ENCODE data around the gene DENND1B. TPM values are rescaled to one million over a fixed set of nuclear protein-coding genes. Genes with fewer than 3 reads are reported as not detected.

DENND1B gene
- total and polyA plus RNA-seq, 12 donors = 1.7 to 14.3 (median 6.5) TPM

DNA sequence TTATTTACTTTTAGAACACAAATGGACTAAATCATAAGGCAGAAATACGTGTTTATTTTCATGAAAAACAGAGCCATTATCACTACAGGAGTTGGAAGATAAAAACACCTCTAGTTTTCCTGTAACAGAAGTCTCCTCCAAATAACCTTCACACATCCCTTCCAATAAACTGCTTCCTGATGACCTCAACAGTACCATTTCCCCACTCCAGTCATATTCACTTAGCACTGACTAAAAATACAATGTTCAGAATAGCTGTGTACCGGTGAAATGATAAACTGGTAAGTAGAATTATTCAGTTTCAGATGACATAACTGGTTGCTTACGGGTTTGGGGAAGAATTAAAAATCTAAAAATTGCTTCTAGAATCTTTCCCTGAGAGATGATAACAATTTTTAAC is 137.9 kb downstream of the DENND1B start:
- WGBS, 4 donors = 69 to 81% (median 73%) methylated on average over 3 of the region's 3 CpGs
- Histone ChIP-seq H3K4me1 (replicated peaks in 1 of 2) (peaks cover 0 to 4% of the 10 kb centered on the region in 2 donors), H3K27me3 (no peaks in the 10 kb centered on the region), H3K27ac (no peak overlapping the region), H3K36me3 (replicated peaks in 1 of 2) (no peaks in the 10 kb centered on the region), H3K4me3 (no peak overlapping the region), H3K9me3 (replicated peaks in 1 of 3) (no peaks in the 10 kb centered on the region)
- DNase-seq = no peak
- intact Hi-C loops (cut with DNase I) = loop anchor here in 1 of 2 donors (10.0 kb wide), 1 partner anchor 287 kb away; no protein-coding TSS in a partner anchor
- TF ChIP-seq, protein P1, sequence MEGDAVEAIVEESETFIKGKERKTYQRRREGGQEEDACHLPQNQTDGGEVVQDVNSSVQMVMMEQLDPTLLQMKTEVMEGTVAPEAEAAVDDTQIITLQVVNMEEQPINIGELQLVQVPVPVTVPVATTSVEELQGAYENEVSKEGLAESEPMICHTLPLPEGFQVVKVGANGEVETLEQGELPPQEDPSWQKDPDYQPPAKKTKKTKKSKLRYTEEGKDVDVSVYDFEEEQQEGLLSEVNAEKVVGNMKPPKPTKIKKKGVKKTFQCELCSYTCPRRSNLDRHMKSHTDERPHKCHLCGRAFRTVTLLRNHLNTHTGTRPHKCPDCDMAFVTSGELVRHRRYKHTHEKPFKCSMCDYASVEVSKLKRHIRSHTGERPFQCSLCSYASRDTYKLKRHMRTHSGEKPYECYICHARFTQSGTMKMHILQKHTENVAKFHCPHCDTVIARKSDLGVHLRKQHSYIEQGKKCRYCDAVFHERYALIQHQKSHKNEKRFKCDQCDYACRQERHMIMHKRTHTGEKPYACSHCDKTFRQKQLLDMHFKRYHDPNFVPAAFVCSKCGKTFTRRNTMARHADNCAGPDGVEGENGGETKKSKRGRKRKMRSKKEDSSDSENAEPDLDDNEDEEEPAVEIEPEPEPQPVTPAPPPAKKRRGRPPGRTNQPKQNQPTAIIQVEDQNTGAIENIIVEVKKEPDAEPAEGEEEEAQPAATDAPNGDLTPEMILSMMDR (IDR thresholded peaks at IDR 0.05) = no peak
- TF ChIP-seq POLR2A (IDR thresholded peaks at IDR 0.05) = no peak

DNA sequence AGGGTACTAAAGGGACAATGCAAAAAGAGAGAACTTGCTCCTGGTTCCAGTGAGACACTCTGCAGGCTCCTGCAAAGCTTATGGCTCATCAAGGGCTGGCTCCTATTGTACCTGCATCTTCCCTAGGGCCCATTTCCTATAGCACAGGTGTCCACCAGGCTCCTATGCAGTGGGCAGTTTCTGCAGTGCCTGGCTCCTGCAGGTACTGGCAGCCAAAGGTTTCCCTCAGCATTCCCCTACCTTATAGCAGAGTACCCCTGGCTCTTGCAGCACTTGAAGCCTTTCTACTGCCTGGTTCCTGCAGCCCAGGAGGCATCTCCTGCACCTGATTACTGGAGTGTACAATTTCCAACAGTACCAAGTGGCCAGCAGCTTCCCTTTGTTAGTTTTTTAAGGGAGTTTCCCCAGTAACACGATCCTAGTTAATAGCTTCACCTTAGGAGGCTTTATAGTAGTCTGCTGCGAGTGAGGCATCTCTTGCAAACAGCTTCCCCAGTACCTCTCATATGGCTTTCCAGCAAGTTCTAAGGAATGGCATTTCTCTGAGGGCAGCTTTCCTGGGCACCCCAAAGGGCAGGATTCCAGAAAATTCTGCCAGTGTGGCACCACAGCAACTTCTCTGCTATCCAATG is 141.7 kb downstream of the DENND1B start:
- Histone ChIP-seq H3K4me1 (replicated peaks in 1 of 2) (peaks cover 0 to 4% of the 10 kb centered on the region in 2 donors), H3K36me3 (replicated peaks in 1 of 2) (no peaks in the 10 kb centered on the region), H3K9me3 (replicated peaks in 1 of 3) (no peaks in the 10 kb centered on the region), H3K4me3 (no peak overlapping the region), H3K27me3 (no peaks in the 10 kb centered on the region), H3K27ac (no peak overlapping the region)
- WGBS, 4 donors = 83 to 94% (median 86%) methylated on average over 2 of the region's 2 CpGs
- intact Hi-C loops (cut with DNase I) = loop anchor here in 1 of 2 donors (10.0 kb wide), 1 partner anchor 291 kb away; no protein-coding TSS in a partner anchor
- no peak for DNase-seq
- no peak for TF ChIP-seq POLR2A (IDR thresholded peaks at IDR 0.05)
- TF ChIP-seq, protein P1 (IDR thresholded peaks at IDR 0.05) = no peak

DNA sequence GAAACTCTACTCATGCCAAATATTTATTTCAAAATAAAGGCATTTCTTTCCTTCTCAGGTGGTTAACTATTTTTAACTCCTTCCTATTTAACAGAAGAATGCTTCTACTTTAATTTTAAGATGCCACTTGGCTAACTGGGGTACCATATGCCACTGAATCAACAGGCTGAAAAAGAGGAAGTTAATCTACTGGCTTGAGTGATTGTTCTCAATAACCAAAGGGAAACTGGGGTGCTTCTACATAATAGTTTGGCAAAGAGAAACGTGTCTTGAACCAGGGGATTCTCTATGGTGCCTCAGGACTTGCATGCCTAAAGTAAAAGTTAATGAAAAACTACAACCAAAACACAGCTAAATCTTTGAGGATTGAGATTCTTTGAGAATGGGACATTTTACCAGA is 142.6 kb downstream of the DENND1B start:
- 74 to 86% (median 81%) methylated on average over 1 of the region's 1 CpG for WGBS, 4 donors
- intact Hi-C loops (cut with DNase I) = loop anchor here in 1 of 2 donors (10.0 kb wide), 1 partner anchor 292 kb away; no protein-coding TSS in a partner anchor
- TF ChIP-seq, protein P1 (IDR thresholded peaks at IDR 0.05) = no peak
- no peak for TF ChIP-seq POLR2A (IDR thresholded peaks at IDR 0.05)

DNA sequence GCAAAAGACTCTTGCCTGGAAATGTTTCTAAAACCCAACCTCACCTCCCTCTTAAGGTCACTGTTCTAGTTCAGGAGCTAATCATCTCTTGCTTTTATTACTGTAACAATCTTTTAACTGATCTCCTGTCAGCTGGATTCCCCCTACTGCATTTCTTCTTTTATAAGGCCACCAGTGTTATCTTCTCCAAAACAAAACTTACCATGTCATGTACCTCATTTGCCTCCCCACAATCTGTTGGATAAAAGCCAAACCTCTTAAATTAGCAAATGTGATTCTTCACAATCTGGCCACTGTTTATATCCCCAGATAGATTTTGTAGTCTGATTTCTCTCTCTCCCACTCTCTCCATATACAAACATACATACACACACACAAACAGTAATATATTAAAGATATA is 143.3 kb downstream of the DENND1B start:
- DNase-seq = no peak
- Histone ChIP-seq H3K27ac (no peak overlapping the region), H3K36me3 (replicated peaks in 1 of 2) (no peaks in the 10 kb centered on the region), H3K9me3 (replicated peaks in 1 of 3) (no peaks in the 10 kb centered on the region), H3K4me3 (no peak overlapping the region), H3K4me1 (replicated peaks in 1 of 2) (no peaks in the 10 kb centered on the region), H3K27me3 (no peaks in the 10 kb centered on the region)
- intact Hi-C loops (cut with DNase I) = loop anchor here in 1 of 2 donors (10.0 kb wide), 1 partner anchor 293 kb away; no protein-coding TSS in a partner anchor
- TF ChIP-seq POLR2A (IDR thresholded peaks at IDR 0.05) = no peak
- TF ChIP-seq, protein P1 (IDR thresholded peaks at IDR 0.05) = no peak

More for the DNA sequence above, 142.6 kb downstream of the DENND1B start:
- peaks cover 0 to 4% of the 10 kb centered on the region in 2 donors for H3K4me1 ChIP-seq (replicated peaks in 1 of 2)
- no peak overlapping the region for H3K4me3 ChIP-seq
- no peaks in the 10 kb centered on the region for H3K9me3 ChIP-seq (replicated peaks in 1 of 3)
- no peak for DNase-seq
- no peaks in the 10 kb centered on the region for H3K36me3 ChIP-seq (replicated peaks in 1 of 2)
- H3K27me3 ChIP-seq = no peaks in the 10 kb centered on the region
- H3K27ac ChIP-seq = no peak overlapping the region
